ENCODE results near the gene TADA2A. TPM values are rescaled to one million over a fixed set of nuclear protein-coding genes. Genes with fewer than 3 reads are reported as not detected.

TADA2A gene
- total RNA-seq, 1 experiment from 2014 or later = 11.4 TPM

DNA sequence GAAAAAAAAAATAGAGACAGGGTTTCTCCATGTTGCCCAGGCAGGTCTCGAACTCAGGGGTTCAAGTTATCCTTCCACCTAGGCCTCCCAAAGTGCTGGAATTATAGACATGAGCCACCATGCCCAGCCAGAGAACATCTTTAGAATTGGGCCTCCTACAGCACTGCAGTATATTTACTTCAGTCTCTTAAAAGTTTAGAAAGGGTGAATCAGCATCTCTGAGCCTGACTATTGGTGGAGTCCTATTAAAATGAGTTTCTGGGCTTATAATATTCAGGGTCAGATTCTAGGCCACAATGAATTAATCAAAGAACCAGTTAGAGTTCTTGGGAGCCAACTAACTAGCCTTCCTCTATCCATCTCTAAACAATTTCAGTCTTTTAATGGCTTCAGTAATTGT, 22.8 kb downstream of the TADA2A start:
- no peaks in the 10 kb centered on the region for H3K9me3 ChIP-seq (ENCODE audit: control insufficient read depth, insufficient read depth, low read depth, low read length)
- H3K36me3 ChIP-seq (ENCODE audit: control insufficient read depth, insufficient read depth, low read length) = peaks cover 7% of the 10 kb centered on the region; the same call in 1 of the 2 replicates
- ChIA-PET CTCF (no interaction called here), POLR2A (no interaction called here)
- DNase-seq (ENCODE audit: low read depth, low spot score) (no peak), ATAC-seq (no peak)
- intact Hi-C loops (cut with micrococcal nuclease; ENCODE audit: unreplicated experiment) = no loop called here
- in situ Hi-C loops (cut with HindIII; ENCODE audit: low pct_unique_long_range_greater_than_20kb, low sequenced_read_pairs) = no loop called here
- H3K27ac ChIP-seq (ENCODE audit: low read length) = no peak overlapping the region
- BruUV-seq (replicated peaks) = no TSS peak
- no peak overlapping the region for H3K4me3 ChIP-seq (ENCODE audit: low read depth in 2 of 2, low read length in 2 of 2)
- H3K4me1 ChIP-seq (ENCODE audit: control insufficient read depth, insufficient read depth, low read length) = no peaks in the 10 kb centered on the region
- H3K27me3 ChIP-seq (ENCODE audit: control insufficient read depth, insufficient read depth, low read length) = no peaks in the 10 kb centered on the region
- TF ChIP-seq, protein P1, sequence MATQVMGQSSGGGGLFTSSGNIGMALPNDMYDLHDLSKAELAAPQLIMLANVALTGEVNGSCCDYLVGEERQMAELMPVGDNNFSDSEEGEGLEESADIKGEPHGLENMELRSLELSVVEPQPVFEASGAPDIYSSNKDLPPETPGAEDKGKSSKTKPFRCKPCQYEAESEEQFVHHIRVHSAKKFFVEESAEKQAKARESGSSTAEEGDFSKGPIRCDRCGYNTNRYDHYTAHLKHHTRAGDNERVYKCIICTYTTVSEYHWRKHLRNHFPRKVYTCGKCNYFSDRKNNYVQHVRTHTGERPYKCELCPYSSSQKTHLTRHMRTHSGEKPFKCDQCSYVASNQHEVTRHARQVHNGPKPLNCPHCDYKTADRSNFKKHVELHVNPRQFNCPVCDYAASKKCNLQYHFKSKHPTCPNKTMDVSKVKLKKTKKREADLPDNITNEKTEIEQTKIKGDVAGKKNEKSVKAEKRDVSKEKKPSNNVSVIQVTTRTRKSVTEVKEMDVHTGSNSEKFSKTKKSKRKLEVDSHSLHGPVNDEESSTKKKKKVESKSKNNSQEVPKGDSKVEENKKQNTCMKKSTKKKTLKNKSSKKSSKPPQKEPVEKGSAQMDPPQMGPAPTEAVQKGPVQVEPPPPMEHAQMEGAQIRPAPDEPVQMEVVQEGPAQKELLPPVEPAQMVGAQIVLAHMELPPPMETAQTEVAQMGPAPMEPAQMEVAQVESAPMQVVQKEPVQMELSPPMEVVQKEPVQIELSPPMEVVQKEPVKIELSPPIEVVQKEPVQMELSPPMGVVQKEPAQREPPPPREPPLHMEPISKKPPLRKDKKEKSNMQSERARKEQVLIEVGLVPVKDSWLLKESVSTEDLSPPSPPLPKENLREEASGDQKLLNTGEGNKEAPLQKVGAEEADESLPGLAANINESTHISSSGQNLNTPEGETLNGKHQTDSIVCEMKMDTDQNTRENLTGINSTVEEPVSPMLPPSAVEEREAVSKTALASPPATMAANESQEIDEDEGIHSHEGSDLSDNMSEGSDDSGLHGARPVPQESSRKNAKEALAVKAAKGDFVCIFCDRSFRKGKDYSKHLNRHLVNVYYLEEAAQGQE (IDR thresholded peaks at IDR 0.05; ENCODE audit: insufficient read depth in 1 of 2, low read depth in 2 of 2, low read length in 1 of 2) = no peak
- TF ChIP-seq POLR2AphosphoS5 (IDR thresholded peaks at IDR 0.05; ENCODE audit: low read depth, low read length) (no peak), SIN3A (IDR thresholded peaks at IDR 0.05; ENCODE audit: borderline replicate concordance, insufficient read depth, low read depth, low read length) (no peak), TCF7L2 (IDR thresholded peaks at IDR 0.05; ENCODE audit: low read depth, low read length) (no peak)
- TF ChIP-seq, protein P2, sequence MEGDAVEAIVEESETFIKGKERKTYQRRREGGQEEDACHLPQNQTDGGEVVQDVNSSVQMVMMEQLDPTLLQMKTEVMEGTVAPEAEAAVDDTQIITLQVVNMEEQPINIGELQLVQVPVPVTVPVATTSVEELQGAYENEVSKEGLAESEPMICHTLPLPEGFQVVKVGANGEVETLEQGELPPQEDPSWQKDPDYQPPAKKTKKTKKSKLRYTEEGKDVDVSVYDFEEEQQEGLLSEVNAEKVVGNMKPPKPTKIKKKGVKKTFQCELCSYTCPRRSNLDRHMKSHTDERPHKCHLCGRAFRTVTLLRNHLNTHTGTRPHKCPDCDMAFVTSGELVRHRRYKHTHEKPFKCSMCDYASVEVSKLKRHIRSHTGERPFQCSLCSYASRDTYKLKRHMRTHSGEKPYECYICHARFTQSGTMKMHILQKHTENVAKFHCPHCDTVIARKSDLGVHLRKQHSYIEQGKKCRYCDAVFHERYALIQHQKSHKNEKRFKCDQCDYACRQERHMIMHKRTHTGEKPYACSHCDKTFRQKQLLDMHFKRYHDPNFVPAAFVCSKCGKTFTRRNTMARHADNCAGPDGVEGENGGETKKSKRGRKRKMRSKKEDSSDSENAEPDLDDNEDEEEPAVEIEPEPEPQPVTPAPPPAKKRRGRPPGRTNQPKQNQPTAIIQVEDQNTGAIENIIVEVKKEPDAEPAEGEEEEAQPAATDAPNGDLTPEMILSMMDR (IDR thresholded peaks at IDR 0.05) = no peak

DNA sequence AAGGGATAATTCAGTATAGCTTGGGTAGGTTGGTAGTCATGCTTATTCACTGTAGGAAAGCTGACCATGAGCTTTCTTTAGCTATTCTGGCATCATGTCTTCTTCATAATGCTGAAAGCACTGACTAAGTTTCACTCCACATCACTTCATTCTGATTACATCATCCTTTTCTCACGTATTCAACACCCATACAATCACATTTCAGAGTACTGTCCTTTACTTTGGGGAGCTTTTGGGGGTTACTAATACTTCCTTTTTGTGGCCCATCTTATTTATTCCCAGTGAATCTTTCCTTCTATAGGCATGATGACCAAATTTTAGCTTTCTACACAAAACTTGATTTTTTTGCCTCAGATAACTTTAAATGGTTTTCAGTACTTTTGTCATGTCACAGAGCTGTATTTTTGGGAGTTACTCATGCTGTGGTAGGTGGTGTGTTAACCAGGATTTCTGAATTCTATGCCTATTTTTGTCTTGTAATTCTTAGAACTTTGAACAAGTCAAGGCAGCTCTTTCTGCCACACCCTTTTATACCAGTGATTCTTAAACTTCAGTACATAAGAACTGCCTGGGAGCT, 23.5 kb downstream of the TADA2A start:
- ChIA-PET CTCF (no interaction called here), POLR2A (interaction anchor here (0.6 kb wide), 1 partner anchor 727 kb away, joined by 3 read pairs; no protein-coding TSS in a partner anchor)
- intact Hi-C loops (cut with micrococcal nuclease; ENCODE audit: unreplicated experiment) (no loop called here), in situ Hi-C loops (cut with HindIII; ENCODE audit: low pct_unique_long_range_greater_than_20kb, low sequenced_read_pairs) (no loop called here)
- Histone ChIP-seq H3K4me3 (ENCODE audit: low read depth in 2 of 2, low read length in 2 of 2) (no peak overlapping the region), H3K27me3 (ENCODE audit: control insufficient read depth, insufficient read depth, low read length) (no peaks in the 10 kb centered on the region), H3K36me3 (ENCODE audit: control insufficient read depth, insufficient read depth, low read length) (peaks cover 6% of the 10 kb centered on the region; the same call in 1 of the 2 replicates), H3K4me1 (ENCODE audit: control insufficient read depth, insufficient read depth, low read length) (no peaks in the 10 kb centered on the region), H3K9me3 (ENCODE audit: control insufficient read depth, insufficient read depth, low read depth, low read length) (no peaks in the 10 kb centered on the region), H3K27ac (ENCODE audit: low read length) (no peak overlapping the region)
- no peak for DNase-seq (ENCODE audit: low read depth, low spot score)
- TF ChIP-seq SIN3A (IDR thresholded peaks at IDR 0.05; ENCODE audit: borderline replicate concordance, insufficient read depth, low read depth, low read length) (no peak), POLR2AphosphoS5 (IDR thresholded peaks at IDR 0.05; ENCODE audit: low read depth, low read length) (no peak), TCF7L2 (IDR thresholded peaks at IDR 0.05; ENCODE audit: low read depth, low read length) (no peak)
- TF ChIP-seq, protein P1 (IDR thresholded peaks at IDR 0.05; ENCODE audit: insufficient read depth in 1 of 2, low read depth in 2 of 2, low read length in 1 of 2) = no peak
- TF ChIP-seq, protein P2 (IDR thresholded peaks at IDR 0.05) = no peak
- ATAC-seq = no peak
- no TSS peak for BruUV-seq (replicated peaks)
